Lung (tissue), 12 donors: ENCODE measurements around the gene RHOH. TPM values are rescaled to one million over a fixed set of nuclear protein-coding genes. Genes with fewer than 3 reads are reported as not detected.

Experiments used
- ATAC-seq: fragments of 200-7000 bp; cut with Tn5 transposase; one replicate; pipeline ENCODE4 v1.9.1; 2020; ENCODE audit warnings: moderate number of reproducible peaks; ENCODE audit not compliant: insufficient read depth, low FRiP score
- DNase-seq, 3 donors: peaks; one replicate each; pipeline ENCODE4 v3.0.0-alpha.2; 2013 to 2017
- H3K27ac ChIP-seq, 2 donors: one replicate each; pipeline ENCODE4 v1.5.1; 2013; ENCODE audit warnings: mild to moderate bottlenecking in 2 of 2, moderate library complexity in 2 of 2, control low read depth in 1 of 2, inconsistent platforms in 1 of 2, low read depth in 1 of 2, low read length in 1 of 2
- H3K27me3 ChIP-seq, 3 donors: one replicate each; pipeline ENCODE4 v1.5.1; 2013; ENCODE audit warnings: low read length in 2 of 3; ENCODE audit not compliant: control insufficient read depth in 3 of 3, insufficient read depth in 3 of 3
- H3K36me3 ChIP-seq, 4 donors: one replicate each; pipeline ENCODE4 v1.5.1; 2013; ENCODE audit warnings: low read length in 4 of 4, mild to moderate bottlenecking in 1 of 4, moderate library complexity in 1 of 4; ENCODE audit not compliant: control insufficient read depth in 4 of 4, insufficient read depth in 4 of 4
- H3K4me1 ChIP-seq, 5 donors: one replicate each; pipeline ENCODE4 v1.5.1; 2013; ENCODE audit warnings: low read length in 5 of 5, mild to moderate bottlenecking in 2 of 5, moderate library complexity in 1 of 5; ENCODE audit not compliant: control insufficient read depth in 5 of 5, insufficient read depth in 5 of 5
- H3K4me3 ChIP-seq: one replicate; pipeline ENCODE4 v1.5.1; 2013; ENCODE audit warnings: mild to moderate bottlenecking, control low read depth, moderate library complexity
- H3K9ac ChIP-seq, 2 donors: one replicate each; pipeline ENCODE4 v1.5.1; 2013; ENCODE audit warnings: low read length in 2 of 2, control low read depth in 1 of 2; ENCODE audit not compliant: insufficient read depth in 1 of 2
- H3K9me3 ChIP-seq, 4 donors: one replicate each; pipeline ENCODE4 v1.5.1; 2013; ENCODE audit warnings: low read length in 3 of 4, mild to moderate bottlenecking in 1 of 4, moderate library complexity in 1 of 4; ENCODE audit not compliant: control insufficient read depth in 4 of 4, insufficient read depth in 3 of 4
- CTCF ChIP-seq: IDR thresholded peaks from 2 replicates; pipeline ENCODE4 v1.5.1; 2012; ENCODE audit warnings: mild to moderate bottlenecking; ENCODE audit errors: control extremely low read depth, extremely low read depth
- WGBS, 2 donors: extraction: QIAGEN DNeasy Blood & Tissue Kit; methylation state at CpG; one replicate each; pipeline ENCODE4 v1.1.7; 2013; 5-methylcytosine and 5-hydroxymethylcytosine counted together
- polyA plus RNA-seq, 2 donors: library from polyadenylated mRNA; stranded (reverse); fragments of 200-250 nt; gene quantifications; one replicate each; pipeline ENCODE4 v1.2.1, GENCODE V29; 2013
- total RNA-seq, 2 donors: library from RNA; depleted of rRNA in 1 of 2; stranded (reverse); fragments of >200 nt in 1 of 2; gene quantifications; one replicate each; pipeline ENCODE4 v1.2.1, GENCODE V29; 2014 to 2021
- donor health status: control.
- donor health status: control.
- donor health status: Bipolar disorder and iron deficiency.
- donor health status: healthy.
- donor health status: DM: yes; HTN: yes; CAD: no.

The RHOH gene
- total and polyA plus RNA-seq, 4 donors = 1.2 to 35.8 (median 10.6) TPM

- no peaks in the 10 kb centered on the region for H3K9me3 ChIP-seq
- ATAC-seq = no peak
- TF ChIP-seq CTCF = no peak
- H3K4me1 ChIP-seq = no peaks in the 10 kb centered on the region
- H3K4me3 ChIP-seq = no peak overlapping the region
- no peak overlapping the region for H3K27ac ChIP-seq
- WGBS, 2 donors = 44 to 75% methylated on average over 4 of the region's 4 CpGs
- H3K36me3 ChIP-seq = peaks cover 0 to 7% (median 1%) of the 10 kb centered on the region in 4 donors
- no peak for DNase-seq
- H3K9ac ChIP-seq = no peak overlapping the region
- H3K27me3 ChIP-seq = no peaks in the 10 kb centered on the region
Measured at GRCh38 chr4:40152637-40153036, 44.2 kb upstream of the RHOH start.

GRCh38 chr4:40157436-40157835 is 39.4 kb upstream of the RHOH start:
- no peak overlapping the region for H3K27ac ChIP-seq
- ATAC-seq (no peak), DNase-seq (no peak)
- H3K27me3 ChIP-seq = no peaks in the 10 kb centered on the region
- H3K36me3 ChIP-seq = peaks cover 0 to 3% (median 2%) of the 10 kb centered on the region in 4 donors
- H3K4me1 ChIP-seq = no peaks in the 10 kb centered on the region
- no peak overlapping the region for H3K9ac ChIP-seq
- H3K4me3 ChIP-seq = no peak overlapping the region
- no peaks in the 10 kb centered on the region for H3K9me3 ChIP-seq
- 25 to 63% methylated on average over 4 of the region's 4 CpGs for WGBS, 2 donors
- TF ChIP-seq CTCF = no peak

GRCh38 chr4:40160258-40160657 is 36.6 kb upstream of the RHOH start:
- ATAC-seq = no peak
- no peaks in the 10 kb centered on the region for H3K9me3 ChIP-seq
- H3K27ac ChIP-seq = no peak overlapping the region
- 96 to 99% methylated on average over 9 of the region's 9 CpGs for WGBS, 2 donors
- no peaks in the 10 kb centered on the region for H3K4me1 ChIP-seq
- H3K9ac ChIP-seq = no peak overlapping the region
- peaks cover 0 to 3% (median 0%) of the 10 kb centered on the region in 4 donors for H3K36me3 ChIP-seq
- no peaks in the 10 kb centered on the region for H3K27me3 ChIP-seq
- no peak for TF ChIP-seq CTCF
- H3K4me3 ChIP-seq = no peak overlapping the region
- DNase-seq = no peak

- no peak overlapping the region for H3K9ac ChIP-seq
- DNase-seq (no peak), ATAC-seq (no peak)
- WGBS, 2 donors = 90 to 93% methylated on average over 3 of the region's 3 CpGs
- H3K27me3 ChIP-seq = no peaks in the 10 kb centered on the region
- TF ChIP-seq CTCF = no peak
- no peak overlapping the region for H3K4me3 ChIP-seq
- H3K4me1 ChIP-seq = no peaks in the 10 kb centered on the region
- H3K27ac ChIP-seq = no peak overlapping the region
- peaks cover 0 to 2% (median 0%) of the 10 kb centered on the region in 4 donors for H3K36me3 ChIP-seq
- H3K9me3 ChIP-seq = peaks cover 0 to 5% (median 0%) of the 10 kb centered on the region in 4 donors
Measured at GRCh38 chr4:40164459-40164858, 32.4 kb upstream of the RHOH start.
